ENCODE data around the gene TRIM7.

- TF ChIP-seq CTCF (optimal IDR thresholded peaks at IDR 0.05 in 1 of 3, IDR thresholded peaks at IDR 0.05 in 1 of 3, conservative IDR thresholded peaks at IDR 0.05 in 1 of 3; ENCODE audit: extremely low read depth in 1 of 3, insufficient read depth in 2 of 3, low read length in 3 of 3) (no peak), EZH2 (IDR thresholded peaks at IDR 0.05; ENCODE audit: low read length) (no peak)
Measured at GRCh38 chr5:181191526-181192336, 13.3 kb downstream of the TRIM7 start.

Measured in keratinocyte (primary cell).